Stimulated activated naive CD8-positive, alpha-beta T cell treated with anti-CD3 and anti-CD28 coated beads, Interleukin-15, amount 100 ng/mL, for 72 hours (primary cell): Measurements from ENCODE around the gene KCNMA1.

Source experiments
- ATAC-seq: fragments of 150-1000 bp; cut with Tn5 transposase; 2 replicates; pipeline ENCODE4 v1.10.0; 2021; ENCODE audit warnings: mild to moderate bottlenecking, moderate library complexity
- DNase-seq, 2 donors: peaks; one replicate each; pipeline ENCODE4 v3.0.0; 2021 to 2022
- H3K27ac Mint-ChIP-seq, 2 donors: one replicate each; pipeline ENCODE4 v1.8.0; 2022; ENCODE audit warnings: mild to moderate bottlenecking in 2 of 2, mixed read lengths in 2 of 2, moderate library complexity in 2 of 2
- H3K27me3 Mint-ChIP-seq: one replicate; pipeline ENCODE4 v1.8.0; 2022; ENCODE audit warnings: mixed read lengths
- H3K4me1 Mint-ChIP-seq: one replicate; pipeline ENCODE4 v1.8.0; 2022; ENCODE audit warnings: mild to moderate bottlenecking, mixed read lengths
- H3K4me3 Mint-ChIP-seq, 2 donors: one replicate each; pipeline ENCODE4 v1.8.0; 2022; ENCODE audit warnings: mild to moderate bottlenecking in 2 of 2, mixed read lengths in 2 of 2, moderate library complexity in 1 of 2
- H3K9me3 Mint-ChIP-seq, 2 donors: one replicate each; pipeline ENCODE4 v1.8.0; 2022; ENCODE audit warnings: mixed read lengths in 2 of 2

KCNMA1 gene

GRCh38 chr10:77605466-77605865, 32.1 kb downstream of the KCNMA1 start:
- DNase-seq (no peak), ATAC-seq (no peak)
- H3K4me3 Mint-ChIP-seq, result no peak overlapping the region
- H3K27ac Mint-ChIP-seq, result no peak overlapping the region
- H3K9me3 Mint-ChIP-seq, result no peaks in the 10 kb centered on the region
- peaks cover 18% of the 10 kb centered on the region for H3K4me1 Mint-ChIP-seq
- H3K27me3 Mint-ChIP-seq, result peaks cover 15% of the 10 kb centered on the region

GRCh38 chr10:77604941-77605351, 32.7 kb downstream of the KCNMA1 start:
- DNase-seq (no peak), ATAC-seq (no peak)
- H3K4me1 Mint-ChIP-seq, result peaks cover 18% of the 10 kb centered on the region
- H3K27ac Mint-ChIP-seq, result no peak overlapping the region
- no peaks in the 10 kb centered on the region for H3K9me3 Mint-ChIP-seq
- H3K4me3 Mint-ChIP-seq, result no peak overlapping the region
- peaks cover 9% of the 10 kb centered on the region for H3K27me3 Mint-ChIP-seq

- Mint-ChIP-seq H3K27ac (peak overlapping the region in 1 of 2 donors; percentile 75), H3K4me3 (no peak overlapping the region), H3K27me3 (peaks cover 6% of the 10 kb centered on the region), H3K9me3 (no peaks in the 10 kb centered on the region), H3K4me1 (peaks cover 18% of the 10 kb centered on the region)
- ATAC-seq (no peak), DNase-seq (no peak)
Measured at GRCh38 chr10:77604063-77604462, 33.5 kb downstream of the KCNMA1 start.

- H3K27ac Mint-ChIP-seq, result no peak overlapping the region
- H3K27me3 Mint-ChIP-seq, result peaks cover 6% of the 10 kb centered on the region
- H3K4me3 Mint-ChIP-seq, result no peak overlapping the region
- ATAC-seq, result peak; percentile 49
- no peaks in the 10 kb centered on the region for H3K9me3 Mint-ChIP-seq
- H3K4me1 Mint-ChIP-seq, result peaks cover 18% of the 10 kb centered on the region
- no peak for DNase-seq
Measured at GRCh38 chr10:77603534-77603927, 34.1 kb downstream of the KCNMA1 start.

- DNase-seq (no peak), ATAC-seq (no peak)
- Mint-ChIP-seq H3K9me3 (no peaks in the 10 kb centered on the region), H3K27ac (peak overlapping the region in 1 of 2 donors; percentile 62), H3K27me3 (peaks cover 6% of the 10 kb centered on the region), H3K4me3 (peak overlapping the region; percentile 48 to 58), H3K4me1 (peaks cover 18% of the 10 kb centered on the region)
Measured at GRCh38 chr10:77602913-77603533, 34.6 kb downstream of the KCNMA1 start.

- DNase-seq, result no peak
- peak overlapping the region in 1 of 2 donors; percentile 62 for H3K27ac Mint-ChIP-seq
- H3K9me3 Mint-ChIP-seq, result no peaks in the 10 kb centered on the region
- no peak for ATAC-seq
- peaks cover 6% of the 10 kb centered on the region for H3K27me3 Mint-ChIP-seq
- peak overlapping the region in 1 of 2 donors; percentile 48 for H3K4me3 Mint-ChIP-seq
- H3K4me1 Mint-ChIP-seq, result peaks cover 18% of the 10 kb centered on the region
Measured at GRCh38 chr10:77602231-77602912, 35.2 kb downstream of the KCNMA1 start.

- H3K27ac Mint-ChIP-seq, result no peak overlapping the region
- ATAC-seq, result no peak
- DNase-seq, result no peak
- H3K4me1 Mint-ChIP-seq, result peaks cover 18% of the 10 kb centered on the region
- peaks cover 6% of the 10 kb centered on the region for H3K27me3 Mint-ChIP-seq
- no peaks in the 10 kb centered on the region for H3K9me3 Mint-ChIP-seq
- H3K4me3 Mint-ChIP-seq, result no peak overlapping the region
Measured at GRCh38 chr10:77601488-77601887, 36.1 kb downstream of the KCNMA1 start.

GRCh38 chr10:77600640-77601039, 37.0 kb downstream of the KCNMA1 start:
- Mint-ChIP-seq H3K4me1 (peaks cover 18% of the 10 kb centered on the region), H3K9me3 (no peaks in the 10 kb centered on the region), H3K4me3 (no peak overlapping the region), H3K27ac (no peak overlapping the region), H3K27me3 (peaks cover 6% of the 10 kb centered on the region)
- ATAC-seq (no peak), DNase-seq (no peak)

GRCh38 chr10:77599651-77600050, 38.0 kb downstream of the KCNMA1 start:
- Mint-ChIP-seq H3K9me3 (no peaks in the 10 kb centered on the region), H3K4me3 (no peak overlapping the region), H3K27ac (peak overlapping the region in 1 of 2 donors; percentile 13), H3K4me1 (peaks cover 18% of the 10 kb centered on the region), H3K27me3 (peaks cover 6% of the 10 kb centered on the region)
- ATAC-seq (no peak), DNase-seq (no peak)

GRCh38 chr10:77598606-77599005, 39.0 kb downstream of the KCNMA1 start:
- Mint-ChIP-seq H3K4me1 (peaks cover 12% of the 10 kb centered on the region), H3K4me3 (no peak overlapping the region), H3K27ac (no peak overlapping the region), H3K9me3 (no peaks in the 10 kb centered on the region), H3K27me3 (peaks cover 6% of the 10 kb centered on the region)
- no peak for DNase-seq
- ATAC-seq, result no peak

- Mint-ChIP-seq H3K4me3 (no peak overlapping the region), H3K9me3 (no peaks in the 10 kb centered on the region), H3K27ac (no peak overlapping the region), H3K27me3 (peaks cover under 1% of the 10 kb centered on the region), H3K4me1 (peaks cover 1% of the 10 kb centered on the region)
- DNase-seq (no peak), ATAC-seq (no peak)
Measured at GRCh38 chr10:77597560-77597959, 40.0 kb downstream of the KCNMA1 start.

GRCh38 chr10:77594471-77594783, 43.2 kb downstream of the KCNMA1 start:
- H3K4me3 Mint-ChIP-seq, result no peak overlapping the region
- H3K27me3 Mint-ChIP-seq, result no peaks in the 10 kb centered on the region
- DNase-seq, result no peak
- ATAC-seq, result no peak
- no peaks in the 10 kb centered on the region for H3K4me1 Mint-ChIP-seq
- H3K27ac Mint-ChIP-seq, result peak overlapping the region in 1 of 2 donors; percentile 3
- no peaks in the 10 kb centered on the region for H3K9me3 Mint-ChIP-seq

- DNase-seq (no peak), ATAC-seq (no peak)
- Mint-ChIP-seq H3K9me3 (no peaks in the 10 kb centered on the region), H3K27ac (no peak overlapping the region), H3K4me1 (no peaks in the 10 kb centered on the region), H3K27me3 (no peaks in the 10 kb centered on the region), H3K4me3 (no peak overlapping the region)
Measured at GRCh38 chr10:77593771-77594470, 43.7 kb downstream of the KCNMA1 start.

GRCh38 chr10:77592946-77593636, 44.5 kb downstream of the KCNMA1 start:
- Mint-ChIP-seq H3K9me3 (no peaks in the 10 kb centered on the region), H3K27me3 (no peaks in the 10 kb centered on the region), H3K4me3 (no peak overlapping the region), H3K27ac (no peak overlapping the region), H3K4me1 (no peaks in the 10 kb centered on the region)
- no peak for ATAC-seq
- DNase-seq, result no peak

GRCh38 chr10:77592510-77592909, 45.1 kb downstream of the KCNMA1 start:
- ATAC-seq (no peak), DNase-seq (no peak)
- H3K9me3 Mint-ChIP-seq, result no peaks in the 10 kb centered on the region
- H3K4me1 Mint-ChIP-seq, result no peaks in the 10 kb centered on the region
- no peaks in the 10 kb centered on the region for H3K27me3 Mint-ChIP-seq
- H3K4me3 Mint-ChIP-seq, result no peak overlapping the region
- no peak overlapping the region for H3K27ac Mint-ChIP-seq
